ENCODE measurements around the gene MANEAL.
A peak's percentile ranks its signal among the peaks of the same experiment; 100 is the strongest.

Gene MANEAL

DNA sequence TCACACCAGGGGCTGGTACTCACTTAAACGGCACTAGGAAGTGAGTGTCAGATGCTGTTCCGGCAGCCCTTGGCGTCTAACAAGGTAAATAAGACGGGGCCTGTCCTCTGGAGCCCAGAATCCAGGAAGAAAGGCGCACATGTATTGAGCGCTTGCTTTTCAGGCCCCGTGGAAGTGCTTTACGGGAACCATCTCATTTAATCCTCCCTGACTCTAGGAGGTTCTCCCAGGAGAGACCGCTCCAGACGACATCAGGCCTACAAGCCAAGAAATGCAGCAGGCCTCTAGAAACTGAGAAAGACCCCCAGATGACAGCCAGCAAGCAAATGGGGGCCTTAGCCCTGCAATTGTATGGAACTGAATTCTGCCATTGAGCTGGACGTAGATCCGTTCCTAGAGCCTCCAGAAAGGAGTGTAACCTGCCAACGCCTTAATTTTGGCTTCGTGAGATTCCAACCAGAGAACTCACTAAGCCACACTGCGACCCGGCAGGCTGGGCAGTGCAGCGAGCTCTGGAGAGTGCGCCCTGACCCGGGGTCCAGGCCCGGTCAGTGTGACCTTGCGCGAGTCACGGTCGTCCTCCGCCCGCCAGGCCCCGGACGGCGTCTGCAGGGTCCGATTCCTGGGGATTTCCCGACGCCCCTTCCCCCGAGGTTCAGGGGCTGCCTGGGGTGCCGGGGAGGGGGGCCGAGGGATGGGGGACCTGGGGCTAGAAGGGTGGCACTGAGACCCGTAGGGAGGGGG, 532 bp upstream of the MANEAL start:
- DNase-seq, result no peak

DNA sequence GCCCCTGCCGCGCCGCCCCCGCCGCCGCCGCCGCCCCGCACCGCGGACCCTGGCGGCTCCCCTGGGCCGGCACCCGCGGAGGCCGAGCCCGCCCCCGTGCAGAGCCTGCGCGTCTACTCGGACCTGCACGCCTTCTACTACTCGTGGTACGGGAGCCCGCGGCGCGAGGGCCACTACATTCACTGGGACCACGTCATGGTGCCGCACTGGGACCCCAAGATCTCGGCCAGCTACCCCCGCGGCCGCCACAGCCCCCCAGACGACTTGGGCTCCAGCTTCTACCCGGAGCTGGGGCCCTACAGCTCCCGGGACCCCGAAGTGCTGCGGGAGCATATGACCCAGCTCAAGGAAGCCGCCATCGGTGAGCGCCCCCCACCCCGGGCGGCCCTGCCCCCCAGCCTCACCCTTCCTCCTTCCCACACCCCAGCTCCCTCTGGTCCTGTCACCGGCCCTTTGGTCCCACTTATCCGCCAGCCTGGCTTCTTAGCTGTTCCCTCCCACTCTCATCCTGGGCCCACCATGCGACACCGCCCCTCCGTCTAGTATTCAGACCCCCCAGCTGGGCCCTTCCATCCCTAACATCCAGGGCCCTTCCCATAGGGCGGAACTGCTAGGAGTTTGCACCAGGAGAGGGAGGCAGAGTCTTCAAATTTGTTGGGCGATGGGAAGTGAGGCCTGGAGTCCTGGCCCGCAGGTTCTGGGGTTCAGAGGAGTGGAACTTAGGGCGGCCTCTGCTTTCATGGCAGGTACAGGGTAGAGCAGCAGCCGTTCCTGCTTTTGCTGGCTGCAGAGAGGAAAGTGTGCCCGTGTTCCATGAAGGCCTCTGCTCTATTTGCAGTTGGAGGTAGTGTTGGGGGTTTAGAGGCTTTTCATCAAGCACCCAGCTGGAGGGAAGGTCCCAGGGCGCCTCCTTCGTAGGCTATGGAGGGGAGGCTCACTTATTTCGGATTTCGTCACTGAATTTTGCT, 1.0 kb downstream of the MANEAL start:
- DNase-seq, result peak; percentile 6

DNA sequence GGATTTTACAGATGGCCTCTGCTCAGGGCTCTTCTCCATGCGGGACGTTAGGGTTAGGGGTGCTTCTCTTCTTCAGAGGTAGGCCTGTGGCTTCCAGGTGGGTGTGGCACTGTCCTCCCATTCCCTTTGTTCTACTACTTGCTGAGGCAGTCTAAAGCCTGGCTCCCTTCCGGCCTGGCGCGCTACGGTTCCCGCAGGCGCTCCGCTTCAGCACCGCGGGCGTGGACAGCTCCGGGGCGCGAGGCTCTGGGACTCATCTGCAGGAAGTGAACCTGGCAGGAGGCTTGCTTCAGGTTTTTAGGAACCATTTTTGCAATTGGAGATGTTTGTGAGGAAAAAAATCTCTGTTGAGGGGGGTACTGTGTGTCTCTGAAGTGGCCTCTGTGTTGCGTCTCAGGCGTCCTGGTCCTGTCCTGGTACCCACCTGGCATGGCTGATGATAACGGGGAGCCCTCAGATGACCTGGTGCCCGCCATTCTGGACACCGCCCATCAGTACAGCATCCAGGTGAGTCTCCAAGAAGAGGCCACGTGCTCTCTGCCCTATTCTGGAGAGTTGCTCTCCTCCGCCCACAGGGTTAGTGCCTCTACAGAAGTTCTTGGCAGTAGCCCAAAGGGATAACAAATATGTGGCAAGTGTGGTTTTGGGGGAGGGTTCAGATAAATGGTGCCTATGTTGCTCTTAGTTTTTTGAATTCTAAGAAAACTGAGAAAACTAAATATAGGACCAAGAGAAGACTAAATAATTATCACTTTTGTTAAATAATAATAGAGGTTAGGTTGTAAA, 1.9 kb downstream of the MANEAL start:
- DNase-seq, result no peak

DNA sequence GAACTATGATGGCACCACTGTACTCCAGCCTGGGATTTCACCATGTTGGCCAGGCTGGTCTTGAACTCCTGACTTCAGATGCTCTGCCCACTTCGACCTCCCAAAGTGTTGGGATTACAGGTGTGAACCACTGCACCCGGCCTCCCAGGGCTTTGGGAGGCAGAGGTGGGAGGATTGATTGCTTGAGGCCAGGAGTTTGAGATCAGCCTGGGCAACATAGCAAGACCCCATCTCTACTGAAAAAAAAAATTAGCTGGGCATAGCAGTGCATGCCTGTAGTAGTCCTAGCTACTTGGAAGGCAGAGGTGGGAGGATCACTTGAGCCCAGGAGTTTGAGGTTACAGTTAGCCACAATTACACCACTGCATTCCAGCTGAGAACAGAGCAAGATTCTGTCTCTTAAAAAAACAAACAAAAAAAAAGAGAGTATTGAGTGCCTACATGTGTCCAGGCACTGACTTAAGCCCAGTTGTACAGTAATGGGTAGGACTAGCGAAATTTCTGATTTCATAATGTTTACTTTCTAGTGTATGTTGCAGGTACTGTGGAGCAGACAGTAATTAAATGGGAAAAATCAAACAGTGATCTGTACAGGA, 4.2 kb downstream of the MANEAL start:
- DNase-seq, result no peak

DNA sequence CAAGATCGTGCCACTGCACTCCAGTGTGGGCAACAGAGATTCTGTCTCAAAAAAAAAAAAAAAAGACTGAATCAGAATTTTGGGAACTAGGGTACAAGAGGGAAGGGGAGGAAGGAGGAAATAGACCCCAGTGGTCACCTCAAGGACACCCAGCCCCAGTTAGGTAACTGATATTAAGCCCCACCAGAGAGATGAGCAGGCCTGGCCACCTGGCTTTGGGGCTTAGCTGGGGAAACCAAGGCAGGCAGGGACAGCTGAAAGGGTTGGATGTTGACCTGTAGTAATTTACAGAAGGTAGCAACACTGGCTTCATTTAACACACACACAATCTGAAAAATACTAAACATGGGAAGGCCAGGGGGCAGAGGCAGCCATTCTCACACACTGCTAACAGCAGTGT, 8.8 kb downstream of the MANEAL start:
- DNase-seq, result no peak

DNA sequence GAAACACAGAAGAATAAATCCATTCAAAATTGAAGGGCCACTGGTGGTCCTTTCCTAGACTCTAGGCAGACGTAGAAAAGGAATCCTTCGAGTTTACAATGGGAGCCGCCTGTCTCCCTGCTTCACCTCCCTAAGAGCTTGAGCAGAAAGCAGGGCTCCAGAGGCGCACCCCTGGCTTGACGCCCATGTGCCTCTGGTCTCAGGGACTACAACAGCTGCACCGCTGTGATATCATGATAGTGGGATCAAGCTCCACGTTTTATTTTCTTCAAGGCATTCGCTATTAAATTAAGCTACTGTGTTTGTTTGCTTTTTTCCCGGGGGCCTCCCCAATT, 13.5 kb downstream of the MANEAL start:
- no peak for DNase-seq

DNA sequence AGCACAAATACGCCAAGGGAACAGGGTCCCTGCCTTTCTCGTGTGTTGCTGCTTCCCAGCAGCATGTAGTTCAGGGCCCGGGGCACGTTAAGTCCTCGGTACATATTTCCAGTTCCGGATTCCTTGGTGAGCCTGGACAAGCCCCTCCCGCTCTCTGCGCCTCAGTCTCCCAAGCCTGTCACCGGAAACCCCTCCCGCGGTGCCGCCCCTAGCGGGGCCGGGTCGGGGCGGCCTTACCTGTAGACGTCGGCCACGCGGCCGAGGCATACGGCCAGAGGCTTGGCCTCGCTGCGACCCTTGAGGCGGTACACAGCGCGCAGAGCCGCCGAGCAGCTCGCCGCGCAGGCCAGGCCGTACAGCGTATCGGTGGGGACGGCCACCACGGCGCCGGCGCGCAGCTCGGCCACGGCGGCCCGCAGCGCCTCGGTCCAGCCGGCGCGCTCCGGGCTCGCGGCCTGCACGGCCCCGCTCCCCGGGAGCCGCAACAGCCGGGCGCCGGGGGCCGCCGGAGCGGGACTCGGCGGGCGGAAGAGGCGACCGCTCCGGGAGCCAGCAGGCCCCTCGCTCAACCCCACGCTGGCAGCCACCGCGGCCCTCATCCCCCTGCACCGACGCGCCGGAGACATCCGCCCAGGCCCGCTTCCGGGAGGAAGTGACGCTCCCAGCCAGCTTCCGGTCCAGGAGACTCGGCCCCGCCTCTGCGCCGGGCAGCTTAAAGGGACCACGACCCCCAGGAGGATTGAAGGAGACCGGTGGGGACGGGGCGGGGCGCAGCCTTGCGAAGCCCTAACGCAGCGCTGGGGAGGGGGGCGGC, 14.1 kb downstream of the MANEAL start, which contains the start of the genes C1orf122 and YRDC:
TSS of gene C1orf122 (plus strand) at position 236 of the 814 bp plus-strand sequence. CDS start 615 bp downstream, outside the sequence.
TSS of gene YRDC (minus strand) at position 654 of the 814 bp plus-strand sequence. CDS start at position 626, 28 bp downstream.
- peak; percentile 55 for DNase-seq

DNA sequence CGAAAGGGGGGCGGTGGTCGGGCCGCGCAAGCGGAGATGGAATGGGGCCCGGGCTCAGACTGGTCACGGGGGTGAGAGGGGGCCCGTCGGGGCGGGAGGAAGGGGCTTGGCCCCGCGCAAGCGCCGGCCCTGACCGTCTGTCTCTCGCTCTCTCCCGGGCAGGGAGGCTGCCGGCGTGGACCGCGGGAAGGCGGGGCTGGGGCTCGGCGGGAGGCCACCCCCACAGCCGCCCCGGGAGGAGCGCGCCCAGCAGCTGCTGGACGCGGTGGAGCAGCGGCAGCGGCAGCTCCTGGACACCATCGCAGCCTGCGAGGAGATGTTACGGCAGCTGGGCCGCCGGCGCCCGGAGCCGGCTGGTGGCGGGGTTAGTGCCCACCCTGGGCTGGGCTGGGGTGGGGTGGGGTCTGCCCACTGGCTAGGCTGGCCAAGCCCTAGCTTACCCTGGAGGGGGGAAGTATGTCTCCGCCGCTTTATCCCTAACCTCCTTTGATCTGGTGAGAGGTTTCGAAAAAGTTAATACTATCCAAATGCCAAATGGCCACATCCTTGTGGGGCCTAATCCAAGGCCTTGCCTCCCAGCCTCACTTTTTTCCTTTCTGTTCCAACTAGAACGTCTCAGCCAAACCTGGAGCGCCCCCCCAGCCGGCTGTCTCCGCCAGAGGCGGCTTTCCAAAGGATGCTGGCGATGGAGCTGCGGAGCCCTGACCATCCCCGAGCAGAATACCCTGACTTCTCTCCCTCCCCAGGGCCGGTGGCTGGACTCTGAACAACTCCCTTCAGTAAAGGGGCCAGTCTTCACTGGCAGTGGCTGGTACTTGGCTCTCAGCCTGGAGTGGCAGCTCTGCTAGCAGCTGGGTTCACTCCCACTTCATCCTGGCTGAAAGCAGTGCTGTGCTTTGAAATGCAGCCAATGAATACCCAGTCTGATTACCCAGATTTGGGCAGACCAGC, 15.0 kb downstream of the MANEAL start:
- no peak for DNase-seq

DNA sequence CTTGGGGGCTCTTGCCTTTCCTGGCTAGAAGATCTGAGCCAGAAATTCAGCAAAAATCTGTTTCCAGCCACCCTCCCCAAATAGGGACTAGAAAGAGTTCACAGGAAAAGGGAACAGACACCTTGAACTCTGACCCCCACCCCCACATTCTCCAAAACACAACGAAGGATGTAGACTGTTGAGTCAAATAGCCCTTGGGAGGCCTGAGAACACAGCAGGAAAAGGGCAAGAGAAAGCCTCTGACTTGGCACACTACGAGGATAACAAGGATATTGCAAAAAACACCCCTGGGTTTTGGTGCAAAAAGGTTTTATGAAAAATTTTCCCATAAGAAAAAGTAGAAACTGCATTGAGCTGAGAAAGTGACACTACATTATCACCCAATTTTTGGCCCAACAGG, 16.3 kb downstream of the MANEAL start:
- DNase-seq, result no peak

DNA sequence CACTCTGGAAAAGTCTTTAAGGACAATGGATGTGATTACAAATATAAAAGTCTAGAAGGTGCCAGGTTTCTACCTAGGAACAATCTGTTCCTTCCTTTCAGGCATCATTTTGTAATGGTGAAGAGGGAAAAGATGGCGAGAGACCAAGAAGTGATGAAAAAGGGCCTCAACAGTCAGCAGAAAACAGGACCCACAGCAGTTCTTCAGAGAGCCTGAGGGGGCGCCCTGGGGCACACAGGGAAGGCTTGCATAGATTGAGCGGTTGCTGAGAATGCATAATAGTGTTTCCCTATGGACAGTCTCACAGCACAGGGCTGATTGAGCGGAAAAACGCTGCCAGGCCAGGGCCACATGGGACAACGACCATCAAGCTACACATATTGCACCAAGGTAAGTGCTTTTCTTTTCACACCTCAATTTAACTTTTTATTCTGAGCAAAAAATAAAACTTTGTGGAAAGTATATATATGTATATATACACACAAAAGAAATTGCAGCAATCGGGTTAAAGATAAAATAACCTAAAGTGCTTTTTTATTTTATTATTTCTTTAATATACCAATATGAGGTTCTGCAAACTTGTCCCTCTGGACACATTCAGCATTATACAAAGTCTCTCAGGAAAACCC, 17.5 kb downstream of the MANEAL start:
- peak; percentile 21 for DNase-seq

DNA sequence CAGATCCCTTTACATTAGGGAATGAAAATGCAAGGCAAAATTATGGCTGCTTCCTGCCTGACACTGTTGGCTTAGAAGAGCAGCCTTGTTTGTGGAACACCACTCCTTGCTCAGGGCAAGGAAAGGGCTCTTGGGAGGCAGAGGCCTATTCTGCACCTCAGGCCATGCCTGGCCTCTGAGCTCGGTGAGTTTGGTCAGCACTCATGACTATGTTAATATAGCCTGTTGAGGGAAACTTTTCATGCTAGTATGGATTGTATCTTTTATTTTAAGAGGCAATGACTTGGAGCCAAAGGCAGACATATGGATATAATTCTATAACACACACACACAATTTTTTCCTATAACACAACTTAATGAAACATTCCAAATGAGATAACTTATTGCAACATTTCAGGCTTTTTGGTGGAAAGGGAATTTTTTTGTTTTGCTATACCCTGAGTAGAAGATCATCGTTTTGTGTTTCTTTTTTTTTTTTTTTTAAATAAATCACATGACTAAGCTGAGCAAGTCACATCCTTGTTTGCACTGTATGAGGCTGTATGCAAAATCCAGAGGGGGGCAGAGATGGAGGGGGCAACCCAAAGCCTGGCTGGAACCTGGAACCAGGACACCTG, 20.0 kb downstream of the MANEAL start:
- DNase-seq, result no peak

DNA sequence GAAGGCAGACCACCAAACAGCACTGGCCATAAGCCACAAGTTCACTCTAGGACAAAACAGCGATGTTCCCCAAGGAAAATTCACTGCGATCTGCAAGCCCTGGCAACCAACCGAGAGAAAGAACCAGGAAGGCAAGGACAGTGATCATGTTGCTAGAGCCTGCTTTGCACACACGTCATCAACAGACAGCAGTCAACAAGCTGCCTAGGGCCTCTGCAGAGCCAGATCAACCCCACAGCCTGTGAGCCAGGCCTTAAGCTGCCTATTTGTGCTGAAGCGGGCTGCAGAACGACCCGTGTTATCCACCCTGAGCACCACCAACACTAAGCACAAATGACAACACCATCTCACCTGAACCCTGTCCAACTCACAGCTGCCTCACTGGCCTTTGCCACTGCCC, 20.6 kb downstream of the MANEAL start:
- no peak for DNase-seq

DNA sequence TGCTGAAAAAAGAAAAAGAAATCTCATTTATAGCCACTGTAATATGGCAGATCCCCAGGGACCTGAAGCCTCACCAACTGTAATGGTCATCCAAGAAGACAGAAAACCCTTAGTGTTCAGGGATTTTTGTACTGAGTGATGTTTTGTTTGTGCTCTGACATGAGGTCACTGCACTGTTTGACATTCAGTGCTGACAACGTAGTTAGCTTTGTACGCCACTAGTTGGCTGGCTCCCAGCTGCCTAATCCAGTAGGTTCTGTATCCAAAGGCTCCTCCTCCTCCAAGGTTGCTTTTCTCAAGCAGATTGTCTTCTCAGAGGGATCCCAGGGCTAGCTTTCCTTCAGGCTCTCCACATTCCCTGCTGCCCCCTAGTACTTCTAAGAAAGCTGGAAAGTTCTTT, 23.8 kb downstream of the MANEAL start:
- no peak for DNase-seq

DNA sequence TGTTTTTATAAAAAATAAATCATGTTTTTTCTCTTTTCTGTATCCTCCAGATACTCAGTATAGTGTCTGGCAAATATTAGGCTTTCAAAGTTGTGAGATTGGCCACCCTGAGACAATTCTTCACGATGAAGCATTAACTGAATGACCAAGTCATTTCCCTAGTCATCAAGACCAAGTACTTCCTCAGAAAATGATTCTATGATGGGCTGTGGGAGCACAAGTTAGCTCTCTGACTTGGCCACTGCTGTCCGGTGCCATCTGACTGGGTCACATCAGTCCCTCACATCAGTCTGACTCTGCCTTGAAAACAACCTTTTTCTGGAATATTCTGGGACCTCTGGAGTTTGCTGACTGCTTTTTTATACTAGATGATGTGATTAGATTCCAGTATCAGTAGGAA, 27.8 kb downstream of the MANEAL start:
- no peak for DNase-seq

DNA sequence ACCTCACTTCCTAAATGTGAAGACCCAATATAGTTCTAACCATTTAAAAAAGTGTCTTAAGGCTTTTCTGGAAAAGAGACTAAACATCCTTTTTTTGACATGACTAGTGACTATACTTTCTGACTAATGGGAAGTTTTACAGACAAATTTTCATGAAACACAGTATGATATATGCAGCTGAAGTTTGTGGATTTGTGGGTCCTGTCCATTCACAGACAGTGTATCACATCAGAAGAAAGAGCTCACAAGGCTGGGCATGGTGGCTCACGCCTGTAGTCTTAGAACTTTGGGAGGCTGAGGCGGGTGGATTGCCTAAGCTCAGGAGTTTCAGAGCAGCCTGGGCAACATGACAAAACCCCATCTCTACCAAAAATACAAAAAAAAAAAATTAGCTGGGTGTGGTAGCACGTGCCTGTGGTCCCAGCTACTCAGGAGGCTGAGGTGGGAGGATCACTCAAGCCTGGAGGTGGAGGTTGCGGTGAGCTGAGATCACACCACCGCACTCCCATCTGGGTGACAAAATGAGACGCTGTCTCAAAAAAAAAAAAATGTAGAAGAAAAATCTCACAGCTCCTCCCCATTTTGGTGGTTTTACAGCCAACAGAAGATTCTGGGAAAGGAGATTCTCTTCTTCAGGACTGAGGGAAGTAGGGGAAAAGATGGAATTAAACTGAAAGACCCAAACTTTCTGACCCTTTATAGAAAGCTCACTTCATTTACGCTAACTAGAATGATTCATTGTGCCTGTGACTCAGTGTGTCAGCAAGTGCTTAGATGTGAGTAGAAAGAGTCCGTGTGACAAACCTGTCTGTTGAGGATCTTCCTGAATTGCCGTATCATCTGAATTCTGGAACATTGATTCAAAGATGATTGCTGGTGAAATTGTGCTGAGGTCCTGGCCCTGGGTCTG, 29.5 kb downstream of the MANEAL start:
- DNase-seq, result no peak

DNA sequence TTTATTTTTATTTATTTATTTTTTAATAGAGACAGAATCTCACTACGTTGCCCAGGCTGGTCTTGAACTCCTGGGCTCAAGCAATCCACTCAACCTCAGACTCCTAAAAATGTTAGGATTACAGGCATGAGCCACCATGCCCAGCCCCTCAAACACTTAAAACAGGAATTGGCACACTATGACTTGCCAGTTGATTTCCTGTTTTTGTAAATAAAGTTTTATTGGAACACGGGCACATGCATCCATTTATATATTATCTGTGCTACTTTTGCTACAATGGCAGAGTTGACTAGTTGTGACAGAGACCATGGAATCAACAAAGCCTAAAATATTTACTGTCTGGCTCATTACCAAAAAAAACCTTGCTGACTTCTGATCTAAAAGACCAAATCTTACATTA, 30.4 kb downstream of the MANEAL start:
- no peak for DNase-seq

DNA sequence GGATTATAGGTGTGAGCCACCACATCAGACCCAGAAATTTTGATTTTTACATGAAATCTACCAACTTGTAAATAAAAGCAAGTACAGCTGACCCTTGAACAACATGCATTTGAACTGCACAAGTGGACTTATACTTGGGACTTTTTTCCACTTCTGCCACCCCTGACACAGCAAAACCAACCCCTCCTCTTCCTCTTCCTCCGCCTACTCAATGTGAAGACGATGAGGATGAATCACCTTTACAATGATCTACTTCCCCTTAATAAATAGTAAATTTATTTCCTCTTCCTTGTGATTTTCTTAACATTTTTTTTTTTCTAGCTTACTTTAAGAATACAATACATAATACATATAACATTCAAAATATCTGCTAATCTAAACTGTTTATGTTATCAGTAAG, 31.9 kb downstream of the MANEAL start:
- DNase-seq, result no peak

DNA sequence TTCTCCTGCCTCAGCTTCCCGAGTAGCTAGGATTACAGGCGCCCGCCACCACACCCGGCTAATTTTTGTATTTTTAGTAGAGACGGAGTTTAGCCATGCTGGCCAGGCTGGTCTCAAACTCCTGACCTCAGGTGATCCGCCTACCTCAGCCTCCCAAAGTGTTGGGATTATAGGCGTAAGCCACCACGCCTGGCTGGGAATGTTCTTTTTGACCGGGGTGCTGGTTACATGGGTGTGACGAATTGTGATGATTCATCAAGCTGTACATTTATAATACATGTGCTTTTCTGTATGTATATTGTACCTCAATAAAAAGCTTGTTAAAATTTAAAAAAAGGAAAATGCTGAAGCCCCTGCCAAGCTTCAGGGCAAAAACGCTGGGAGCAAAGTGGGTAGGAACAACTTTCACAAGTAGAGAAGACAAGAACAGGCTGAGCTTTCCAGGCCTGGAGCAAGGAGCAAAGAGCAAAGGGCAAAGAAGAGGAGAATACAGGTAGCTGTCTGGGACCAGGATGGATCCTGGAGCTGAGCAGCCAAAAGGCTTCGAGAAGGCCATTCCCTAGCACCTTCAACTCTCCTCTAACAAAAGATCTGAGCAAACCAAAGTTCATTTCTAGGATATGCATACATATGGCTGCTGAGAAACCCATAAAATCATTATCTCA, 34.9 kb downstream of the MANEAL start:
- DNase-seq, result no peak

All from NCI-H748 treated with DMSO at 0.1 percent for 48 hours (cell line).